ENCODE results near the gene ACOX3. TPM values are rescaled to one million over a fixed set of nuclear protein-coding genes. Genes with fewer than 3 reads are reported as not detected.

The ACOX3 gene
- total and polyA plus RNA-seq, 10 of the 15 experiments (the other 5 are each of a cell fraction or from before 2014, with no cell fraction given), result 2.0 to 24.5 (median 14.0) TPM

GRCh38 chr4:8391972-8392371, 48.6 kb downstream of the ACOX3 start (continued):
- peak; percentile 99 for TF ChIP-seq ZBTB40 (IDR thresholded peaks at IDR 0.05; ENCODE audit: borderline replicate concordance)
- TF ChIP-seq NBN (IDR thresholded peaks at IDR 0.05), result peak; percentile 47; the same call in 1 of the 2 replicates
- peak; percentile 40; the same call in 1 of the 2 replicates for TF ChIP-seq MLLT1 (IDR thresholded peaks at IDR 0.05)
- peak; percentile 46 to 71; a peak in 2 of 4 replicates for TF ChIP-seq BHLHE40 (IDR thresholded peaks at IDR 0.05; ENCODE audit: borderline replicate concordance in 1 of 2, low read depth in 2 of 2, low read length in 1 of 2)
- no peak for TF ChIP-seq SUZ12 (IDR thresholded peaks at IDR 0.05; ENCODE audit: unreplicated experiment)
- TF ChIP-seq SP1 (IDR thresholded peaks at IDR 0.05; ENCODE audit: low read depth, low read length), result peak; percentile 65
- TF ChIP-seq POLR2AphosphoS5 (IDR thresholded peaks at IDR 0.05; ENCODE audit: low read length), result peak; percentile 46; the same call in 1 of the 2 replicates
- no peak for TF ChIP-seq ZNF384 (IDR thresholded peaks at IDR 0.05; ENCODE audit: borderline replicate concordance, low read depth, low read length)
- no peak for TF ChIP-seq ZBED1 (IDR thresholded peaks at IDR 0.05; ENCODE audit: borderline replicate concordance)
- TF ChIP-seq SPI1 (IDR thresholded peaks at IDR 0.05; ENCODE audit: borderline replicate concordance, insufficient read depth, low read depth, low read length), result no peak
- peak; percentile 45; the same call in 1 of the 2 replicates for TF ChIP-seq YY1 (IDR thresholded peaks at IDR 0.05; ENCODE audit: low read depth, low read length)
- TF ChIP-seq SUPT20H (IDR thresholded peaks at IDR 0.05; ENCODE audit: borderline replicate concordance, control insufficient read depth, low read depth, low read length), result no peak
- TF ChIP-seq IKZF1 (conservative IDR thresholded peaks at IDR 0.05), result peak; percentile 70
- TF ChIP-seq MEF2A (IDR thresholded peaks at IDR 0.05; ENCODE audit: insufficient read depth, low read depth, low read length), result peak; percentile 41; the same call in 1 of the 2 replicates
- TF ChIP-seq RUNX3 (IDR thresholded peaks at IDR 0.05; ENCODE audit: low read length), result peak; percentile 51
